Glutamatergic neuron (in vitro differentiated cells): Measurements from ENCODE around the gene SP6. TPM values are rescaled to one million over a fixed set of nuclear protein-coding genes. Genes with fewer than 3 reads are reported as not detected.
A peak's percentile ranks its signal among the peaks of the same experiment; 100 is the strongest.

Experiments
- DNase-seq: peaks from one replicate; pipeline ENCODE4 v3.0.0; 2022
- H3K27ac Mint-ChIP-seq: one replicate; pipeline ENCODE4 v1.8.0; 2020; ENCODE audit warnings: mild to moderate bottlenecking, mixed read lengths, inconsistent platforms; ENCODE audit not compliant: unreplicated experiment
- H3K27me3 Mint-ChIP-seq: one replicate; pipeline ENCODE4 v1.8.0; 2020; ENCODE audit warnings: mild to moderate bottlenecking, moderate library complexity, mixed read lengths, inconsistent platforms; ENCODE audit not compliant: unreplicated experiment
- H3K36me3 Mint-ChIP-seq: one replicate; pipeline ENCODE4 v1.8.0; 2020; ENCODE audit warnings: mild to moderate bottlenecking, mixed read lengths, inconsistent platforms; ENCODE audit not compliant: unreplicated experiment
- H3K4me1 Mint-ChIP-seq: one replicate; pipeline ENCODE4 v1.8.0; 2020; ENCODE audit warnings: mild to moderate bottlenecking, low read depth, mixed read lengths, inconsistent platforms; ENCODE audit not compliant: unreplicated experiment
- H3K4me3 Mint-ChIP-seq: one replicate; pipeline ENCODE4 v1.8.0; 2020; ENCODE audit warnings: mild to moderate bottlenecking, mixed read lengths, inconsistent platforms; ENCODE audit not compliant: unreplicated experiment
- H3K9me3 Mint-ChIP-seq: one replicate; pipeline ENCODE4 v1.8.0; 2020; ENCODE audit warnings: mild to moderate bottlenecking, moderate library complexity, mixed read lengths, inconsistent platforms; ENCODE audit not compliant: unreplicated experiment
- CTCF ChIP-seq: fragments of 200-600 bp; sonication (generic); IDR thresholded peaks from one replicate; pipeline ENCODE4 v1.5.0; 2021; ENCODE audit not compliant: partially characterized antibody, unreplicated experiment
- total RNA-seq: library from RNA; stranded (reverse); fragmentation: NEBNext Ultra II Directional; extraction: Animal tissue kit (Norgen Biotek cat#: 25700); gene quantifications from one replicate; pipeline ENCODE4 v1.2.1, GENCODE V29; 2021; ENCODE audit not compliant: unreplicated experiment

Gene SP6
- total RNA-seq, 1 donor from 2014 or later: 1.7 TPM

- peaks cover 5% of the 10 kb centered on the region for H3K4me1 Mint-ChIP-seq
- no peak for DNase-seq
- H3K4me3 Mint-ChIP-seq: no peak overlapping the region
- no peaks in the 10 kb centered on the region for H3K36me3 Mint-ChIP-seq
- no peak overlapping the region for H3K27ac Mint-ChIP-seq
- TF ChIP-seq CTCF: no peak
- no peaks in the 10 kb centered on the region for H3K9me3 Mint-ChIP-seq
- peaks cover 12% of the 10 kb centered on the region for H3K27me3 Mint-ChIP-seq
Measured at GRCh38 chr17:47845716-47846075, 5.3 kb downstream of the SP6 start.

GRCh38 chr17:47844814-47845715 lies 5.9 kb downstream of the SP6 start:
- H3K27ac Mint-ChIP-seq: no peak overlapping the region
- H3K4me3 Mint-ChIP-seq: no peak overlapping the region
- H3K27me3 Mint-ChIP-seq: peaks cover 10% of the 10 kb centered on the region
- H3K4me1 Mint-ChIP-seq: peaks cover 7% of the 10 kb centered on the region
- DNase-seq: no peak
- TF ChIP-seq CTCF: peak; percentile 68
- H3K36me3 Mint-ChIP-seq: no peaks in the 10 kb centered on the region
- no peaks in the 10 kb centered on the region for H3K9me3 Mint-ChIP-seq

GRCh38 chr17:47844227-47844626 lies 6.7 kb downstream of the SP6 start:
- H3K4me1 Mint-ChIP-seq: peaks cover 7% of the 10 kb centered on the region
- H3K4me3 Mint-ChIP-seq: no peak overlapping the region
- no peak overlapping the region for H3K27ac Mint-ChIP-seq
- peaks cover 9% of the 10 kb centered on the region for H3K27me3 Mint-ChIP-seq
- H3K9me3 Mint-ChIP-seq: no peaks in the 10 kb centered on the region
- DNase-seq: no peak
- no peaks in the 10 kb centered on the region for H3K36me3 Mint-ChIP-seq
- TF ChIP-seq CTCF: no peak

GRCh38 chr17:47843391-47843730 lies 7.6 kb downstream of the SP6 start:
- no peak for TF ChIP-seq CTCF
- peaks cover 7% of the 10 kb centered on the region for H3K4me1 Mint-ChIP-seq
- H3K27ac Mint-ChIP-seq: no peak overlapping the region
- no peak overlapping the region for H3K4me3 Mint-ChIP-seq
- no peaks in the 10 kb centered on the region for H3K36me3 Mint-ChIP-seq
- peaks cover 5% of the 10 kb centered on the region for H3K27me3 Mint-ChIP-seq
- DNase-seq: no peak
- no peaks in the 10 kb centered on the region for H3K9me3 Mint-ChIP-seq

- peak; percentile 52 for TF ChIP-seq CTCF
- H3K4me1 Mint-ChIP-seq: peaks cover 7% of the 10 kb centered on the region
Measured at GRCh38 chr17:47841488-47842291, 9.3 kb downstream of the SP6 start.

More at GRCh38 chr17:47841488-47842291, 9.3 kb downstream of the SP6 start:
- H3K4me3 Mint-ChIP-seq: peak overlapping the region; percentile 89
- H3K27ac Mint-ChIP-seq: peak overlapping the region; percentile 71
- no peaks in the 10 kb centered on the region for H3K9me3 Mint-ChIP-seq
- DNase-seq: no peak
- H3K27me3 Mint-ChIP-seq: peaks cover 7% of the 10 kb centered on the region
- no peaks in the 10 kb centered on the region for H3K36me3 Mint-ChIP-seq
